Measurements from ENCODE around the gene SMAD2. TPM values are rescaled to one million over a fixed set of nuclear protein-coding genes. Genes with fewer than 3 reads are reported as not detected.

SMAD2 gene
- total and polyA plus RNA-seq, 11 donors, result 13.8 to 113 (median 88.1) TPM

- TF ChIP-seq POLR2A (IDR thresholded peaks at IDR 0.05), result no peak
- TF ChIP-seq CTCF (IDR thresholded peaks at IDR 0.05), result no peak
- ATAC-seq, result peak in 3 of 4 donors; percentile 77 to 96 (median 90)
- peak overlapping the region in 2 of 12 donors; percentile 11 to 33 for H3K27ac ChIP-seq
- WGBS, 4 donors, result 56 to 61% (median 60%) methylated on average over 9 of the region's 9 CpGs
- H3K4me3 ChIP-seq, result no peak overlapping the region
- no peaks in the 10 kb centered on the region for H3K9me3 ChIP-seq
- intact Hi-C loops (cut with DNase I), result no loop called here
- peaks cover 0 to 40% (median 21%) of the 10 kb centered on the region in 12 donors for H3K4me1 ChIP-seq
- H3K27me3 ChIP-seq, result no peaks in the 10 kb centered on the region
- no peak for DNase-seq
- peaks cover 0 to 39% (median 31%) of the 10 kb centered on the region in 9 donors for H3K36me3 ChIP-seq
These were observed 36.3 kb downstream of the SMAD2 start for GRCh38 chr18:47893939-47894699.

GRCh38 chr18:47893047-47893446 is 37.4 kb downstream of the SMAD2 start:
- ATAC-seq, result no peak

GRCh38 chr18:47888156-47888555 is 42.3 kb downstream of the SMAD2 start:
- peaks cover 0 to 16% (median 0%) of the 10 kb centered on the region in 12 donors for H3K4me1 ChIP-seq
- H3K4me3 ChIP-seq, result no peak overlapping the region
- no peaks in the 10 kb centered on the region for H3K9me3 ChIP-seq
- TF ChIP-seq CTCF (IDR thresholded peaks at IDR 0.05) (no peak), POLR2A (IDR thresholded peaks at IDR 0.05) (no peak)
- no peak overlapping the region for H3K27ac ChIP-seq
- peaks cover 0 to 52% (median 22%) of the 10 kb centered on the region in 9 donors for H3K36me3 ChIP-seq
- intact Hi-C loops (cut with DNase I), result no loop called here
- H3K27me3 ChIP-seq, result no peaks in the 10 kb centered on the region
- ATAC-seq (no peak), DNase-seq (no peak)
- WGBS, 4 donors, result 84 to 92% (median 91%) methylated on average over 3 of the region's 3 CpGs

More at GRCh38 chr18:47893047-47893446, 37.4 kb downstream of the SMAD2 start:
- no peak for DNase-seq
- Histone ChIP-seq H3K9me3 (no peaks in the 10 kb centered on the region), H3K4me1 (peaks cover 0 to 32% (median 11%) of the 10 kb centered on the region in 12 donors), H3K27me3 (no peaks in the 10 kb centered on the region), H3K4me3 (no peak overlapping the region), H3K36me3 (peaks cover 0 to 43% (median 35%) of the 10 kb centered on the region in 9 donors), H3K27ac (no peak overlapping the region)
- no peak for TF ChIP-seq POLR2A (IDR thresholded peaks at IDR 0.05)
- no peak for TF ChIP-seq CTCF (IDR thresholded peaks at IDR 0.05)
- 92 to 95% (median 94%) methylated on average over 5 of the region's 5 CpGs for WGBS, 4 donors
- intact Hi-C loops (cut with DNase I), result no loop called here

GRCh38 chr18:47887227-47887626 is 43.2 kb downstream of the SMAD2 start:
- TF ChIP-seq POLR2A (IDR thresholded peaks at IDR 0.05) (no peak), CTCF (IDR thresholded peaks at IDR 0.05) (no peak)
- ATAC-seq (no peak), DNase-seq (no peak)
- H3K27ac ChIP-seq, result no peak overlapping the region
- H3K4me1 ChIP-seq, result peaks cover 0 to 16% (median 0%) of the 10 kb centered on the region in 12 donors
- H3K4me3 ChIP-seq, result no peak overlapping the region
- no peaks in the 10 kb centered on the region for H3K9me3 ChIP-seq
- peaks cover 0 to 59% (median 22%) of the 10 kb centered on the region in 9 donors for H3K36me3 ChIP-seq
- H3K27me3 ChIP-seq, result no peaks in the 10 kb centered on the region
- intact Hi-C loops (cut with DNase I), result no loop called here
- 72 to 79% (median 75%) methylated on average over 4 of the region's 4 CpGs for WGBS, 4 donors

Measured in heart left ventricle (tissue), 16 donors.